OCI-LY7 (cell line): ENCODE data around the gene ITM2C.
A peak's percentile ranks its signal among the peaks of the same experiment; 100 is the strongest.

Experiments
- EZH2phosphoT487 ChIP-seq: fragments of 200-600 bp; sonication (generic); IDR thresholded peaks from 2 replicates; pipeline ENCODE4 v1.6.1; 2018; ENCODE audit warnings: low read depth, borderline replicate concordance, mild to moderate bottlenecking, mixed run types, antibody characterized with exemption, low read length, moderate library complexity, mixed read lengths
- TF ChIP-seq, protein P1 (sequence below): fragments of 200-600 bp; sonication (generic); conservative IDR thresholded peaks from 2 replicates; pipeline ENCODE4 v1.5.1; 2014; ENCODE audit warnings: mild to moderate bottlenecking, antibody characterized with exemption, low read length, moderate library complexity, mixed read lengths

DNA sequence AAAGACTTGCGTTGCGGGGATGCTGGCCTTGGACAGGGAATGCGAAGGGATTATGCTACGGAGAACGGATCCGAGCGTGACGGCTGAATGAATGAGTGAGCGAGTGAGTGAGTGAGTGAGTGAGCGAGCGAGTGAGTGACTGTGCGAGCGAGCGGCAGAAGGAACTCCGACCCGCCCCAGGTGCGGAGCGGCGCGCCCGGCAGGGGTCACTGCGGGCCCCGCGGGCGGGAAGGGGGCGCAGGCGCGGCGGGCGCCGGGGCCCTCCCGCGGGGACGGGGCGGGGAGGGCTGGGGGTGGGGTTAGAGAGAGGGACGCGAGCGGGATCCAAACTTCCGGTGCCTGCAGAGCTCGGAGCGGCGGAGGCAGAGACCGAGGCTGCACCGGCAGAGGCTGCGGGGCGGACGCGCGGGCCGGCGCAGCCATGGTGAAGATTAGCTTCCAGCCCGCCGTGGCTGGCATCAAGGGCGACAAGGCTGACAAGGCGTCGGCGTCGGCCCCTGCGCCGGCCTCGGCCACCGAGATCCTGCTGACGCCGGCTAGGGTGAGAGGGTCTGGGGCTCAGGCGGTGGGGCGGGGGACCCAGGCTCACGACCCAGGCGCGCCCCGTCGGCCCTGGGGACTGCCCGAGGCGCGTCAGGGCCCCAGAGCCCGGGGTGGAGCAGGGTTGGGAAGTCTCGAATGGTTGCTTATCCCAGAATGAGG is at the start of gene ITM2C:
- TF ChIP-seq, protein P1, sequence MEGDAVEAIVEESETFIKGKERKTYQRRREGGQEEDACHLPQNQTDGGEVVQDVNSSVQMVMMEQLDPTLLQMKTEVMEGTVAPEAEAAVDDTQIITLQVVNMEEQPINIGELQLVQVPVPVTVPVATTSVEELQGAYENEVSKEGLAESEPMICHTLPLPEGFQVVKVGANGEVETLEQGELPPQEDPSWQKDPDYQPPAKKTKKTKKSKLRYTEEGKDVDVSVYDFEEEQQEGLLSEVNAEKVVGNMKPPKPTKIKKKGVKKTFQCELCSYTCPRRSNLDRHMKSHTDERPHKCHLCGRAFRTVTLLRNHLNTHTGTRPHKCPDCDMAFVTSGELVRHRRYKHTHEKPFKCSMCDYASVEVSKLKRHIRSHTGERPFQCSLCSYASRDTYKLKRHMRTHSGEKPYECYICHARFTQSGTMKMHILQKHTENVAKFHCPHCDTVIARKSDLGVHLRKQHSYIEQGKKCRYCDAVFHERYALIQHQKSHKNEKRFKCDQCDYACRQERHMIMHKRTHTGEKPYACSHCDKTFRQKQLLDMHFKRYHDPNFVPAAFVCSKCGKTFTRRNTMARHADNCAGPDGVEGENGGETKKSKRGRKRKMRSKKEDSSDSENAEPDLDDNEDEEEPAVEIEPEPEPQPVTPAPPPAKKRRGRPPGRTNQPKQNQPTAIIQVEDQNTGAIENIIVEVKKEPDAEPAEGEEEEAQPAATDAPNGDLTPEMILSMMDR: peak; percentile 34; the same call in 1 of the 2 replicates
- TF ChIP-seq EZH2phosphoT487: no peak
